Breast epithelium (tissue), 4 donors: ENCODE measurements around the gene RMI1. TPM values are rescaled to one million over a fixed set of nuclear protein-coding genes. Genes with fewer than 3 reads are reported as not detected.

Experiments used
- DNase-seq, 2 donors: peaks; one replicate each; pipeline ENCODE4 v3.0.0-alpha.2; 2019; ENCODE audit warnings: low spot score in 2 of 2
- H3K27ac ChIP-seq, 2 donors: fragments of 200-600 bp; sonication (generic) in 1 of 2; one replicate each; pipeline ENCODE4 v1.5.1; 2016 to 2019; ENCODE audit warnings: mild to moderate bottlenecking in 1 of 2
- H3K27me3 ChIP-seq, 2 donors: fragments of 200-600 bp; sonication (generic) in 1 of 2; one replicate each; pipeline versions ENCODE4 v1.5.1 to v1.6.0; 2017 to 2019; ENCODE audit warnings: control low read depth in 1 of 2, mild to moderate bottlenecking in 1 of 2
- H3K36me3 ChIP-seq: fragments of 200-600 bp; one replicate; pipeline ENCODE4 v1.5.1; 2019
- H3K4me1 ChIP-seq, 2 donors: fragments of 200-600 bp; sonication (generic); one replicate each; pipeline ENCODE4 v1.5.1; 2016 to 2019; ENCODE audit warnings: control low read depth in 1 of 2
- H3K4me3 ChIP-seq, 3 donors: fragments of 200-600 bp; sonication (generic); 1 replicate in 2 of 3; 2 replicates in 1 of 3; pipeline ENCODE4 v1.5.1; 2016 to 2019; ENCODE audit warnings: mild to moderate bottlenecking in 3 of 3, moderate library complexity in 2 of 3
- H3K9me3 ChIP-seq, 2 donors: fragments of 200-600 bp; sonication (generic) in 1 of 2; one replicate each; pipeline ENCODE4 v1.5.1; 2016 to 2019; ENCODE audit warnings: control low read depth in 1 of 2
- POLR2A ChIP-seq: fragments of 450-650 bp; IDR thresholded peaks from one replicate; pipeline ENCODE4 v1.6.1; 2016; ENCODE audit warnings: antibody characterized with exemption, mild to moderate bottlenecking, moderate library complexity
- POLR2AphosphoS5 ChIP-seq, 3 donors: sonication (generic); formaldehyde crosslinking; IDR thresholded peaks; one replicate each; pipeline ENCODE4 v1.6.1; 2017; ENCODE audit warnings: antibody characterized with exemption in 3 of 3
- intact Hi-C: fragments of 100-400 bp; cut with DNase I; formaldehyde crosslinking; loops from one replicate; pipeline ENCODE4 v1.15.1; 2023; ENCODE audit warnings: low total_unique reads
- total RNA-seq, 3 donors: library from RNA; depleted of rRNA; stranded (reverse); fragments of >200 nt; gene quantifications; one replicate each; pipeline ENCODE4 v1.1.0, GENCODE V29; 2016
- TF ChIP-seq, protein P1 (sequence below), 3 donors: fragments of 450-650 bp; IDR thresholded peaks; one replicate each; pipeline ENCODE4 v1.5.1; 2016 to 2017; ENCODE audit warnings: antibody characterized with exemption in 3 of 3, mild to moderate bottlenecking in 3 of 3, moderate library complexity in 3 of 3

RMI1 gene
- total RNA-seq, 3 donors from 2014 or later: 3.7 to 6.2 (median 6.1) TPM

DNA sequence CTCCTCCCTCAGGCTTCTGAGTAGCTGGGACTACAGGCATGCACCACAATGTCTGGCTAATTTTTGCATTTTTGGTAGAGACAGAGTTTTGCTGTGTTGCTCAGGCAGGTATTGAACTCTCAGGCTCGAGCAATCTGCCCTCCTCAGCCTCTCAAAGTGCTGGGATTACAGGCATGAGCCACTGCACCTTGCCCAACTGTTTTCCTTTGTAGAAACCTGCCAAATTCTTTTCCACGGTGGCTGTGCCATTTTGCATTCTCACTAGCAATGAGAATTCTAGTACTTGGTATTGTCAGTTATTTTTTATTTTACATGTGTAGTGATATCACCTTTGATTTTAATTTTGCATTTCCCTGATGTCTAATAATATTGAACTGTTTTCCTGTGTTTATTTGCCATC, 7.8 kb downstream of the RMI1 start:
- Histone ChIP-seq H3K4me1 (no peaks in the 10 kb centered on the region), H3K27ac (no peak overlapping the region)
- TF ChIP-seq, protein P1, sequence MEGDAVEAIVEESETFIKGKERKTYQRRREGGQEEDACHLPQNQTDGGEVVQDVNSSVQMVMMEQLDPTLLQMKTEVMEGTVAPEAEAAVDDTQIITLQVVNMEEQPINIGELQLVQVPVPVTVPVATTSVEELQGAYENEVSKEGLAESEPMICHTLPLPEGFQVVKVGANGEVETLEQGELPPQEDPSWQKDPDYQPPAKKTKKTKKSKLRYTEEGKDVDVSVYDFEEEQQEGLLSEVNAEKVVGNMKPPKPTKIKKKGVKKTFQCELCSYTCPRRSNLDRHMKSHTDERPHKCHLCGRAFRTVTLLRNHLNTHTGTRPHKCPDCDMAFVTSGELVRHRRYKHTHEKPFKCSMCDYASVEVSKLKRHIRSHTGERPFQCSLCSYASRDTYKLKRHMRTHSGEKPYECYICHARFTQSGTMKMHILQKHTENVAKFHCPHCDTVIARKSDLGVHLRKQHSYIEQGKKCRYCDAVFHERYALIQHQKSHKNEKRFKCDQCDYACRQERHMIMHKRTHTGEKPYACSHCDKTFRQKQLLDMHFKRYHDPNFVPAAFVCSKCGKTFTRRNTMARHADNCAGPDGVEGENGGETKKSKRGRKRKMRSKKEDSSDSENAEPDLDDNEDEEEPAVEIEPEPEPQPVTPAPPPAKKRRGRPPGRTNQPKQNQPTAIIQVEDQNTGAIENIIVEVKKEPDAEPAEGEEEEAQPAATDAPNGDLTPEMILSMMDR (IDR thresholded peaks at IDR 0.05): no peak
- TF ChIP-seq POLR2AphosphoS5 (IDR thresholded peaks at IDR 0.05) (no peak), POLR2A (no peak)

DNA sequence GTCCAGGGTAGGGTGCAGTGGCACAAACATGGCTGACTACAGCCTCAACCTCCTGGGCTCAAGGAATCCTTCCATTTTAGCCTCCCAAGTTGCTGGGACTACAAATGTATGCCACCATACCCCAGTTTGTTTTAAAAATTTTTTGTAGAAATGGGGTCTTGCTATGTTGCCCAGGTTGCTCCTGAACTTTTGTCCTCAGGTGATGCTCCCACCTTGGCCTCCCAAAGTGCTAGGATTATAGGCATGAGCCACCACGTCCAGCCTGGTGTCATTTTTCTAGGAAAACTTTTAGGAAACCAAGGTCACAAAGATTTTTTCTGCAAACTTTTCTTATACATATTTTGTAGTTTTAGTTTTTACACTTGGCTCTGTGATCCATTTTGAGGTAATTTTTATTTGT, 10.8 kb downstream of the RMI1 start:
- Histone ChIP-seq H3K9me3 (no peaks in the 10 kb centered on the region), H3K27ac (no peak overlapping the region), H3K36me3 (no peaks in the 10 kb centered on the region), H3K4me1 (no peaks in the 10 kb centered on the region), H3K27me3 (no peaks in the 10 kb centered on the region), H3K4me3 (no peak overlapping the region)
- DNase-seq: no peak
- intact Hi-C loops: no loop called here
- TF ChIP-seq, protein P1 (IDR thresholded peaks at IDR 0.05): no peak
- TF ChIP-seq POLR2AphosphoS5 (IDR thresholded peaks at IDR 0.05) (no peak), POLR2A (no peak)

More for the DNA sequence above, 7.8 kb downstream of the RMI1 start:
- intact Hi-C loops: no loop called here
- Histone ChIP-seq H3K36me3 (no peaks in the 10 kb centered on the region), H3K4me3 (no peak overlapping the region), H3K9me3 (no peaks in the 10 kb centered on the region), H3K27me3 (no peaks in the 10 kb centered on the region)
- no peak for DNase-seq

DNA sequence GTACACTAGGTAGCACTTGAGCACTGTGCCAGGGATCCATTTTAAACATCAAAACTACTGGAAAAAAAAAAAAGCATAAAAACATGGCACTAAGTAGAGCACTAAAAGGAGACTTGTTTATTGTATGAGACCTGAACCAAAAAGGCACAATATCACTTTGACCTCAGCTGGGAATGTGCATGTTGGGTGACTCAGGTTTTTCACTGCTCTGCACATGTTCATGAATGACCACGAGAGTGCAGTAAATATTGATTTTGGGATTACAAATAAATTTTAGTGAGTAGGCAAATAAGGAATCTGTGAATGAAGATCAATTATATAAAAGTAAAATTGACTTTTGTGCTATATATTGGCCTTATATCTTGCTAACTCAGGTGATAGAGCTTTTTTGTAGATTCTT, 11.8 kb downstream of the RMI1 start:
- no peak overlapping the region for H3K4me3 ChIP-seq
- DNase-seq: no peak
- intact Hi-C loops: no loop called here
- H3K27me3 ChIP-seq: no peaks in the 10 kb centered on the region
- TF ChIP-seq, protein P1 (IDR thresholded peaks at IDR 0.05): no peak
- TF ChIP-seq POLR2AphosphoS5 (IDR thresholded peaks at IDR 0.05) (no peak), POLR2A (no peak)
- H3K27ac ChIP-seq: no peak overlapping the region
- no peaks in the 10 kb centered on the region for H3K4me1 ChIP-seq
- H3K9me3 ChIP-seq: no peaks in the 10 kb centered on the region
- H3K36me3 ChIP-seq: no peaks in the 10 kb centered on the region

DNA sequence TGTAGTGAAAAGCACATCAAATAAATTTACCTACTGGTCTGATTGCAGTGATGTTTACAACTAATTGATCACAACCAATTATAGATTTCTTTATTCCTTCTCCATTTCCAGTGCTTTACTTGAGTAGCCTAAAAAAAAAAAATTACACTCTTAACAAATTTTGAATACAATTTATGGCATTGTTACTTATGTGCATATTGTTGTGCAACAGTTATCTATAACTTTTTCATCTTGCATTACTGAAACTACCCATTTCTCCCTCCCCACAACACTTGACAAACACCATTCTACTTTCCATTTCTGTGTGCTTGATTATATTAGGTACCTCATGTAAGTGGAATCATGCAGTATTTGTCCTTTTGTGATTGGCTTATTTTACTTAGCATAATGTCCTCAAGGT, 12.3 kb downstream of the RMI1 start:
- intact Hi-C loops: no loop called here
- no peak overlapping the region for H3K27ac ChIP-seq
- TF ChIP-seq, protein P1 (IDR thresholded peaks at IDR 0.05): no peak
- TF ChIP-seq POLR2A (no peak), POLR2AphosphoS5 (IDR thresholded peaks at IDR 0.05) (no peak)
- no peaks in the 10 kb centered on the region for H3K27me3 ChIP-seq
- H3K4me3 ChIP-seq: no peak overlapping the region
- no peaks in the 10 kb centered on the region for H3K36me3 ChIP-seq
- DNase-seq: no peak
- H3K4me1 ChIP-seq: no peaks in the 10 kb centered on the region
- no peaks in the 10 kb centered on the region for H3K9me3 ChIP-seq

DNA sequence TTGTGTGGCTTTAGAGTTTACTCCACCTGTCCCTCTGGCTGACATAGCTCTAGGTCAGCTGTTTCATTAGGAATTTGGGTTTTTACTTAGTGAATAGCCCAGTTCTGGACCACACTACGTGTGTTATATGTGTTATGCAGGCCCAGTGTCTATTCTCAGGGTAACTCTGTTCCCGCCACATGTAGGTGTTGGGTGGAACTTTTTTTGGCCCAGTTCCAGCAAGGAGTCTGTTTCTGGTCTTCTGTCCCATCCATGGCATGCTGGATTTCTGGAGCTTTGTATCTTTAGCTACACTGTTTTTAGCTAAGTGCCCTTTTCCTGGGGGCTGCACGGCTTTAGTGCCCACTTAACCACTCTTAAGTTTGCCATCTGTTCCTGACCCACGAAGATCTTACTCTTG, 15.5 kb downstream of the RMI1 start:
- DNase-seq: no peak
- Histone ChIP-seq H3K27ac (no peak overlapping the region), H3K9me3 (no peaks in the 10 kb centered on the region), H3K27me3 (no peaks in the 10 kb centered on the region), H3K4me1 (no peaks in the 10 kb centered on the region), H3K36me3 (no peaks in the 10 kb centered on the region), H3K4me3 (no peak overlapping the region)
- intact Hi-C loops: no loop called here
- TF ChIP-seq POLR2A (no peak), POLR2AphosphoS5 (IDR thresholded peaks at IDR 0.05) (no peak)
- TF ChIP-seq, protein P1 (IDR thresholded peaks at IDR 0.05): no peak
